GM19372 (cell line): ENCODE data around the gene HLA-DOA.

ENCODE experiments used
- ATAC-seq: cut with Tn5 transposase; IDR thresholded peaks from one replicate; pipeline ENCODE4 v1.9.1; 2021; ENCODE audit warnings: mild to moderate bottlenecking, low read depth, moderate library complexity; ENCODE audit not compliant: unreplicated experiment

Gene HLA-DOA

DNA sequence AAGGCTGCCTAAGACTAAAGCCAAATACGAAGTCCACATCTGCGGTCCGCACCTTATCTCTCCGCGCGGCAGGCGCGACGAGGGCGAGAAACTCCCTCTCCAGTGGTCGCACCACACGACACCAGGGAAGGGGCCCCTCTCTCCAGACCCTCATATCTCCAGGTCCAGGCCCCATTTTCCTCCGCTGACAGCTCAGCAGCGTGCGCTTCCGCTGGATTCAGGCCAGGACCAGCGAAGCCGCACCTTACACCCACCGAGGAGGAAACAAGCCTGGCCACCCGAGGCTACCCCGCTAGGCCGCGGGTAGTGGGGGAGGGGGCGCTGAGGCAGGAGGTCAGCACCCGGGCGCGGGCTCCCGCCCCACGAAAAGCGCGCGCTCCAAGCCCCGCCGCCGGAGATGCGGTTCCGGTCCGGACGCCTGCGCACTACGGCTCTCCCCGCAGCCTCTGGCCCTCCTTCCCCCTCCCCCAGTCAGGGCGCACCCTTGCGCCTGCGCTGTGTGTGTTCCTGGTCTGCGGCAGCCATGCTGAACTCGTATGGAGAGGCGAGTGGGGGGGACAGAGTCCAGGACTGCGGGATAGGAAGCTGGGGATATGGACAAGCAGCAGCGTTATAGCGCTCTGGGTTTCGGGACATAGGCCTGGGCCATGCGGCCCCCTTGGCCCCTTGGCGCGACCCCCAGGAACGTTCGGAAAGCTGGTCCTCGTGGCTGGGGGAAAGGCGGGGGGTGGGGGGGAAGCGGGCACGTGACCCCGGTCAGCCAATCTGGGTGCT, 41.1 kb downstream of the HLA-DOA start, which contains the start of gene BRD2:
Gene BRD2 (plus strand): TSS at position 502 of the 774 bp plus-strand sequence. CDS start 4,305 bp downstream, outside the sequence.
- ATAC-seq, result peak; percentile 30

DNA sequence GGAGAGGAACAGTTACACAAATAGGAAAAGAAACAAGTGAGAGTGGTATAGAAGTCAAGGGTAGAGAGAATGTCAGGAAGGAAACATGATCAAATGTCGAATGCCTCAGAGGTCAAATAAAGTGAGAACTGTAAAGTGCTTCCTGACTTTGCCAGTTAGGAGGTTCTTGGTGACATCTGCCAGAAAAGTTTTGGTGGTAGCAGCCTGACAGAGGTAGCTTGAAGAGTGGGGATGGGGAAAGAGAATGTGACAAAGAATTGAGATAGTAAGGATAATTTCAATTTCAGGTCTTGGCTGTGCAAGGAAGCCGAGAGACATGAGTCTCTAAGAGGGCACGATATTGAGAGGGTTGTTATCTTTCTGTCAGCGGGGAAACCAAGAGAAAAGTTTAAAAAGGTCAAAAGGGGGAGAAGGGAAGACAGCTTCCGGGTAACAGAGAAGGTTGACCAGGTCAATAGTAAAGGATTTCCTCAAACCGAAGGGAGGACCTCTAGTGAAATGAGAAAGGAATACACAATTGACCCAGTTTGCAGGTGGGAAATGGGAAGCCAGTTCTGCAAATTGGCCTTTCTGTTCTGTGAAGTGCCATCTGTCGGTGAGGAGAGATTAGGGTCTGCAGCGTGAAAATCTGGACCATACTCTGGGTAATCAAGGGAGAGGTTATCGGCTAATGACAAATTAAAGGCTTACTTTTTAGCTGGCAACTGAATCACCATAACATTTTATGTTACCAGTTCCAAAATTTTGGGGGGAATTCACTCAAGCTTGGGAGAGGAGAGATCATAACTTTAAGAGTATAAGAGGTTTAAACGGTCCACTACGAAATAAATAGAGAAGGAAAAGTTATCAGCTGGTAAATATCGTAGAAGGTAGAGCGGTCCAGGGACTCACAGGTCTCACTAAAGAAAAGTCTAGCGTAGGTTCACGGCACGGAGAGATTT, 42.0 kb downstream of the HLA-DOA start:
- no peak for ATAC-seq

DNA sequence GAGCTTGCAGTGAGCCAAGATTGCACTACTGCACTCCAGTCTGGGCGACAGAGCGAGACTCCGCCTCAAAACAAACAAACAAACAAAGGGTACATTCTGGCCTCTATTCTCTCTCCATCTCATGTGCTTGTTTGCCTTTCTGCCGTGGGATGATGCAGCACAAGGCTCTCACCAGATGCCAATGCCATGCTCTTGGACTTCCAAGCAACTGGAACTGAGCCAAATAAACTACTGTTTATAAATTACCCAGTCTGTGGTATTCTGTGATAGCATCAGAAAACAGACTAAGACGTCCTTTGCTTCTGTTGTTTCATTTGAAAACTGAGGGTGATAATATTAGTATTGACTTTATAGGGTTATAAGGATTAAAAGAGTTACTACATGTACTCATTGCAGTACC, 44.6 kb downstream of the HLA-DOA start:
- ATAC-seq, result no peak

DNA sequence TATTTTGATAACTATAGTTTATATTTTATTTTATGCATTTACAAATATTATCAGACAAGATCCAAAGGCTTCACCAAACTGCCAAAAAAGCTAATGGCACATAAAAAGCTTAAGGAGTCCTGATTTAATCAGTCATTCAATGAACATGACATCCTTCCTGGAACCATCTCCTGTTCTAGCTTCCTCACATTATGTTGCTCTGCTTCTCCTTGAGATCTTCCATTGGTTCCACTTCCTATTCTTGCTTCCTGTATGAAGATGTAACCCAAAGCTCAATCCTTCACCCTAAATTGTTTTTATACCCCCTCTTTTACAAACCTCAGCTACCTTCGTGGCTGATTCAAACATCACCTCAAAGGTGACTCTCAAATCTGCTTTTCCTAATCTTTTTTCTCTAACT, 45.5 kb downstream of the HLA-DOA start:
- ATAC-seq, result no peak

DNA sequence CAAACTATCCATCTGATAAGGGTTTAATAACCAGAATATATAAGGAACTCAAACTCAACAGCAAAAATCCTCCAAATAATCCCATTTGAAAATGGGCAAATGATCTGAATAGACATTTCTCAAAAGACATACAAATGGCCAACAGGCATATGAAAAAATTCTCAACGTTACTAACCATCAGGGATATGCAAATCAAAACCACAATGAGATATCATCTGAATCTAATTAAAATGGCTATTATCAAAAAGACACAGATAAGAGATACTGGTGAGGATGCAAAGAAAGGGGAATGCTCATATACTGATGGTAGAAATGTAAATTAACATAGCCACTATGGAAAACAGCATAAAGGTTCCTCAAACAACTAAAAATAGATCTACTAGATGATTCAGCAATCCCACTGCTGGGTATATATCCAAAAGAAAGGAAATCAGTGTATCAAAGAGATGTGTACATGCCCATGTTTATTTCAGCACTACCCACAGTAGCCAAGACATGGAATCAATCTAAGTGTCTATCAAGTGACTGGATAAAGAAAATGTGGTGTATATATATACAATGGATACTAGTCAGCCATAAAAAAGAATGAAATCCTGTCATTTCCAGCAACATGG, 47.1 kb downstream of the HLA-DOA start:
- ATAC-seq, result no peak

DNA sequence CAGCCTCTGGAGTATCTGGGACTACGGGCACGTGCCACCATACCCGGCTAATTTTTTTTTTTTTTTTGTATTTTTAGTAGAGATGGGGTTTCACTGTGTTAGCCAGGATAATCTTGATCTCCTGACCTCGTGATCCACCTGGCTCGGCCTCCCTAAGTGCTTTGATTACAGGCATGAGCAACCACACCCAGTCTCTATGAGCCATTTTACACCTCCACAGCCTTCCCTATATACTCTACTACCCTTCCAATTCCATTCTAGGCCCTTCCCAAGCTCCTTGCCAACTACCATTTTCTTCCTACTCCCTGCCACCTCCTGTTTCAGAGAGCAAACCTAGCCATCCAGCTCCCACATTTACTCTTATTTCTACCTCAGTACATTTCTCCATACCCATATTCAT, 48.8 kb downstream of the HLA-DOA start:
- no peak for ATAC-seq

DNA sequence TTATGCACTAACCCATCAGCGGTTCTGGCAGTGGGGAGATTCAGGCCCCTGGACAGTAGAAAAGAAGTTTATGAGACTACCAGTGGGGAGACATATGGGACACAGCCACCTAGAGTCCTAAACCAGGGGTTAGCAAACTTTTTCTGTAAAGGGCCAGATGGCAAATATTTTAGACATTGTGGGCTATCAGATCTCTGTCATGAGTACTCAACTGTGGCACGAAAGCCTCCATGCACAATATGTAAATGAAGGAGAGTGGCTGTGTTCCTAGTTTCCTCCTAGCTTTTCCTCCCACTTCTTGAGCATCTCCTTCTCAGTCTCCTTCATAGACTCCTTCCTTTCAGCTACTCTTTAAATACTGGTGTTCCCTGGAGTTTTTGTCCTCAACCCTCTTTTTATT, 53.2 kb downstream of the HLA-DOA start:
- ATAC-seq, result no peak

DNA sequence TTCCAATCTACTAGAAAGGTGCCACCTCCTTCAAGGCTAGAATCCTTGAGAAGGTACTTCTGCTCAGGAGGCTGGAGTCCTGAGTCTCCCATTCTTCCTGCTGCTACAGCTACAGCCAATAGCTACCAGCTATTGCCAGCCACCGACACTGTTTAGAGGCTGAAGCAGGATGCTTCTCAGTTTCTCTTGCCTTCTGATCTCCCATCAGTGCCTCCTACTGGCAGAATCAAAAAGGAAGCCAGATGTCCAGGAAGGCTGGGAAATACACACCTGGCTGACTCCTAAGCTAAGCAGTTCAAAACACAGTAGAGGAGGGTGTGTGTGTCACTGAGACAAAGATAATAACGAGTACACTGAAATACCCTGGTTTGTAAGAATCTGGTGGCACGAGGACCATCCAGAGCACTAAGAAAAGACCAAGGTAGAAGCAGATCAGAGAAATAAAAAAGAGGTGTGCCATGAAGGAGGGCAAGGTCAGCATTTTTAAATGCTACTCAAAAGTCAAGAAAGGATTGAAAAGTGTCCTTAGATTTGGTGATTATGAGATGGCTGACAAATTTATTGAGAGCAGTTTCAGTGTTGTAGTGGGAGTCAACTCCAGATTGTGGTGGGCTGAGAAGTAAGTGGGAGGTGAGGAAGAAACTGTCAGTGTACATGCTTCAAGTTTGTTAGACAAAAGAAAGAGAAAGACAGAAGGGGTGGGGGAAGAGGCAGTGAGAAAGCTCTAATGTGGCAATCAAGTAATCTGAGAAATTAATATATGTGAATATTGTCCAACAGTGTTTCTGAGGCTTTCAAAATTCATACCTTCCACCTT, 54.2 kb downstream of the HLA-DOA start:
- no peak for ATAC-seq

DNA sequence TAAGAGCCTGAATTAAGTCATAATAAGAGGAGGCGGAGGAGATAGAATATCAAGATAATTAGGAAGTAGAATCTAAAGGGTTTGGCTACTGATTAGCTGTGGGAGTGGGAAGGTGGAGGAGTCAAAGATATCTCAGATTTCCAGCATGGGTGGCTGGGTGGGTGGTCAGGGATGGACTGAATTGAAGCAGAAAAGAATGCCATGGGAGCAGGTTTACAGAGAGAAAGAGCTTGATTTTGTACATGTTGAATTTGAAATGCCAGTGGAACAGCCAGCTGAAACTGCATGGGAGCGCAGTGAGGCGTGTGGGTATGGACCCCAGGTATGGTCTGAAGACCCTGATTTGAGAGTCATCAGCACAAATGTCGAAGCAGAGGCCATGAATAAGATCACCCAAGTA, 55.1 kb downstream of the HLA-DOA start:
- ATAC-seq, result no peak
